ENCODE results near the gene NFYA. TPM values are rescaled to one million over a fixed set of nuclear protein-coding genes. Genes with fewer than 3 reads are reported as not detected.

The NFYA gene
- polyA plus RNA-seq, 1 donor: 26.7 TPM

DNA sequence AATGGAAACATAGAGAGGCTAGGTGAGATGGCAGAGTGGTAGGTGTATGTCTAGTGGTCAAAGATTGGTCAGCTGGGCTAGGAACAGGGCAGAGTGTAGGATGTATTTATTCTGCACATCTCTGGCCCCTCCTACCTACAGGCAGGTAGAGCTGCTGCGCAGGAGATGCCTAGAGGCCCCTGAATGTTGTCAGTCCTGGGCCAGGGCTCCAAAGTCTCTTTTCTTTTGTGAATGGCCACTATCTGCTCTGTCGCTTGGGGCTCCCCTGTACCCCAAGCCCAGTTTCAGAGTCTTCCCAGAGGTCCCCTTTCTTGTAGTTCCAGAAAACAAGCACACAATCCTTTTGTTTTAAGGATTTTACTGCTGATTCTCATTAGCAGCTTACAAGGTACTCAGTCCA lies 25.5 kb upstream of the NFYA start:
- no peak for DNase-seq

DNA sequence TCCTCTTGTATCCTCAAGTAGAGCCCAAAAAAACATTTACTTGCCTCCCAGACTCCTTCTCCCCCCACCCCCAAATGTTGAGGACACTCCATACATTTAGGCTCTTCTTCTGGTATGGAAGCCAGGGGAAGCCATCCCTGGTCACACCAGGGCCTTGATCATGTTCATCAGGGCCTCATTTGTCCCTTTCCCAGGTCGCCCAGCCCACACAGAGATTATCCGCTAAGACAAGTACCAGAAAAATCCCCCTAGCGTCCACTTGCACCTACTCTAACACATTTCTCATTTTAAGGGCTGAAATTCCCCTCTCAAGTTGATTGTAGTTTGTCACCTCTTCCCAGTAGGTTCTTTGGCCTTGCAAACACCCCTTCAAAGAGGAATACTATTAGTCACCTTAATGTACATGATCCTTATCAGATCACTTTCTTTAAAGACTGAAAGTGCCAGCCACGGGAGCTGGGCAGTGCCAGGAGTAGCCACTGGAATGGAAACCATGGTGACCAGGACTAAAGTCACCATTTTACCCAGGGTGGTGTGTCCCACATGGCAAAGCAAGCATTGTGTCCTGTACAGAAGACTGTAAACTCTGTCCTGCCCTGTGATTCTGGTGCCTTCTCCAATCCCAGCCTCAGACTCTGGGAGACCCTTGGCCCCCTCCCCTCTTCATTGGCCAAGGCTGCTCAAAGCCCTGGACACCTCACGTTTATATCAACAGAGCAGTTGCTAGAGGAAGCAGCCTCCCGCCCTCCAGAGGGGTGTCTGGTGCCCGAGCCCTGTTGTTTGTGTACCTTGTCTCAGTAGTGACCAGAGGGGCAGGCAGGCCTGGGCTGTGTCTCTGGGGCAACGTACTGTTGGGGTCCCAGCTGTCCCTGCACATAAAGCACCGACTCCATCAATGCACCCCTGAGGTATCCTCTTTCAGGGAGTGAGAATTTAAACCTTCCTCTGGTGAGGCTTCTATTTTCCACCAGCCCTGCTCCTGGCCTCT lies 24.7 kb upstream of the NFYA start:
- DNase-seq: no peak

DNA sequence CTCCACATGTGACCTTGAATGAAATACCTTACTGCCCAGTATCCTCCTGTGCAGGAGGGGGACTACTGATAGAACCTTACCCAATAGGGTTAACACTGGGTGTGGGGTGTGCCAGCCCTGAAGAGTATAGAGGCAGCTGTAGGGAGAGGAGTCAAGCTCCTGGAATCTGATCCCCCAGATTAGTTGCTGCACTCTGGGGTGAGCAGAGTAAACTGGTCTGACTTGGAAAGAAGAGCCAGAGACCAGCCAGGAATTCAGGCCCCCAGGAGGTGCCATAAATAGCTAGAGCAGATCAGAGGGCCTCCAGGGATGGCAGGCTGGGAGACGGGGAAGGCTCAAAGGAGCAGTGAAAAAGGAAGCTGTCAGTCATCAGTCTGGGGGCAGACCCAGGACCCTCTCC lies 23.3 kb upstream of the NFYA start:
- DNase-seq: no peak

DNA sequence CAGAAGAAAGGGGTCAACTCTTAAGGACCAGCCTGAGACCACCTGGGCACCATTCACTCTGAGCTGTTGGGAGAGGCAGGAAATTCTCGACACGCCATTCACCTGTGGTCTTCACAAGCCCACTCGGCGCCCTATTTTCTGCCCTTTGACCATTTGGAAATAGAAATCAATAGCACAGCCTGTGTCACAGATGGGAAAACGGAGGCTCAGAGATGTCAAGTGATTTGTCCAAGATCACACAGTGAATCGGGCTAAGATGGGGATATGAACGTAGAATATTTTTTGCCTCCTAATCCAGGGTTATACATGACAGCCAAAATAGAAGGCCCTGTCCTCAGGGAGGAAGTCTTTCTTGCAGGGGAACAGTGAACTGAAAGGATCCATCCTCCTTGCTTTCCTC lies 22.8 kb upstream of the NFYA start:
- DNase-seq: no peak

DNA sequence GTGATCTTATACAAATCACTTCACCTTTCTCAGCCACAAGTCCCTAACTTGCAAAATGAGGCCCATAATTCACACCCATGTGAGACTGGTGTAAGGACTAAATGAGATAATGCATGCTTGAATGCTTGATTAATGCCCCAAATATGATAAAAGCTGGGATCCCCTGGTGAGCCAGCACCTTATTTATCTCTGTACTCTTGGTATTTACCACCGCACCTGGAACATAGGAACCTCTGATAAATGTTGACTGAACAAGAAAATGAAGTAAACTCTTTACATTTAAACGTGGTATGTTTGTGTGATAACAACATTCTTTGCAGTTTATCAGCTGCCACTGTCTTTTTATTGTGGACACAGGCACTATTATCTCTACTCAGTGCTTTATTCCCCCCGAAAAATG lies 22.2 kb upstream of the NFYA start:
- DNase-seq: no peak

DNA sequence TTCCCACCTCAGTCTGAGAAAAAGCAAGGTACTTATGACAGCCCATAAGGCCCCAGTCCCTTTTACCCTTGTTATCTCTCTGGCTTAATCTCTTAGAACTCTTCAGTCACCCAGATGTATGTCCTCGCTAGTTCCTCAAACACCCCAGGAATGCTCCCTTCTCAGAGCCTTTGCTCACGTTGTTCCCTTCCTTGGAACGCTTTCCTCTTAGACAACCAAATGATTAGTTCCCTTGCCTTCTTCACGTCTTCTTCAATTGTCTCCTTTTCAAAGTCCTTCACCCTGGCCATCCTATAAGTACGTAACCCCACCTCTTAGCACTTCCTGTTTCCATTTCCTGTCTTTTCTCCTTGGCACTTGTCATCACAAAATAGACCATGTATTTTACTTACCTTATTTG lies 20.9 kb upstream of the NFYA start:
- DNase-seq: no peak

- DNase-seq: peak; percentile 31
Observed at GRCh38 chr6:41053041-41053440, 19.7 kb upstream of the NFYA start, which contains the start of gene APOBEC2. TSS of gene APOBEC2 (plus strand) at chr6:41053202. CDS start at chr6:41053348, 146 bp downstream.

DNA sequence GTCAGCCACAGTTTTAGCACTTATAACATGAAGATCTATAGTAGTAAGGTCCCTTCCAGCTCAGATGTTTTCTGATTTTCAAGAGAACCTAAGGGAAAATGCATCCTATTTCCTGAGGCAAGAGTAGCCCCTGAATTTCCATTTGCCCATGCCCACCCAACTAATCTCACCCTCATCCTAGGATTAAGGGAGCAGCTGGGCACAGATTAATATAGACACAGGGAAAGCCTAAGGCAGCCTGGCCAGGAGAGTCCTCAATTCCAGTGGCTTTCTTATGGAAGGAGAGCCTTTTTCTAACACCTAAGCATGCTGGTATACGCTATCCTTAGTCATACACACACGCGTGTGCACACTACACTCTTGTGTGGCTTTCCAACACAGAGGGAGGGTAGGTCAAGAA lies 18.3 kb upstream of the NFYA start:
- DNase-seq: no peak

DNA sequence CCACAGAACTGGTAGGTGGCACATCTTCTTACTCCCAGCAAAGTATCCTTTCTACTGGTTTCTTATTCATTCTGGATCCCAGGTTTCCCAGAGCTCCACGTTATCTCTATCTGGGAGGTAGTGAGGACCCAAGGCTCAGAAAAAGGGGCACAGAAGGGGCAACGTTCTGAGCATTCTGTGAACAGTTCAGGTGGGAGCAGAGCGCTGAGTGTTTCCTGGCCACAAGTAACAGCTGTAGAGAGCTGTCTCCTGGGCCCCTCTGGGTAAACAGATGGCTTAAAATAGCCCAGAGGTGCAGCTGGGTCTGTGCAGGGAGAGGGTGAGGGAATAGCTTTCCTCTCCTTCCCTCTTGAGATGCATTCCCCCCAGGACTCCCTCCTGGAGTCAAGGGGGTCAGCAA lies 17.6 kb upstream of the NFYA start:
- DNase-seq: no peak

DNA sequence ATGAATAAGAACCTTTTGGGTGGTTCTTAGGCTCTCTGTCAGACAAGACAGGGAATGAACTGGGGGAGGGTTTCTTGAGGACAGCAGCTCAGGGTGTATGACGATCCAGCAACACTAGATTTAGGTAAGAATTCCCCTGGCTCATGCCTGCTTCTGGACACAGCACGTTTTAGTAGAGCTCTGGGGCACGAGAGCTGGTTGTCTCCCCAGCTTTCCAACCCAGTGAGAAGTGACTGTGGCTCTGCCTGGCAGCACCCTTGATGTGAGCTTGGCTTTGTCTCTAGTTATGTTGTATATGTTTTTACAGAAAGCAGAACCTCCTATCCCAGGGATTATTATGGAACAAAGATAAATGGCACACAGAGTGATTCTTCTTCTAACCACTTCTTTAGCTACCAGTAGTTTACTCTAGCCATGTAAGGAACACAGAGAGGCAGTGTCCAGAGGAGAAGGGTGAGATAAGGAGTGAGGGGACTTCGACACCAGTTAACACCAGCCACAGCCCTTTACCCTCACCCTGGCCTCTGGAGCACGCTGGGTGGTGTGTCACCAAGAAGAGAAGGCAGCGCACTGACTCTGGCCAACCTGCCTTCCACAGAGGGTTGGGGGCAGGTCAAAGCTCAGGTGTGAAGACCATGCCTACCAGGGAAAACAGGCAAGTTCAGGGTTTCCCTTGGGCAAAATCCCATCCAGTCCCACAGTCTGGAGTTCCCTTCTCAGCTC lies 15.8 kb upstream of the NFYA start:
- no peak for DNase-seq

GRCh38 chr6:41058783-41059181 lies 14.0 kb upstream of the NFYA start:
- DNase-seq: no peak

- no peak for DNase-seq
Observed at GRCh38 chr6:41059556-41059955, 13.2 kb upstream of the NFYA start.

DNA sequence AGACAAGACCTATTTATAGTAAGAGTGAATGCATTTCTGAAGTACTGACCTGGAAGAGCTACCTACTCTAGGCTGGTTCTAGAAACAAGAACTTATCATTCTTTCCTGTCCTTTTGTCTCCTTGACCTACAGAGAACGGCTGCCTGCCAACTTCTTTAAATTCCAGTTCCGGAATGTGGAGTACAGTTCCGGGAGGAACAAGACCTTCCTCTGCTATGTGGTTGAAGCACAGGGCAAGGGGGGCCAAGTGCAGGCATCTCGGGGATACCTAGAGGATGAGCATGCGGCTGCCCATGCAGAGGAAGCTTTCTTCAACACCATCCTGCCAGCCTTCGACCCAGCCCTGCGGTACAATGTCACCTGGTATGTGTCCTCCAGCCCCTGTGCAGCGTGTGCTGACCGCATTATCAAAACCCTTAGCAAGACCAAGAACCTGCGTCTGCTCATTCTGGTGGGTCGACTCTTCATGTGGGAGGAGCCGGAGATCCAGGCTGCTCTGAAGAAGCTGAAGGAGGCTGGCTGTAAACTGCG lies 11.5 kb upstream of the NFYA start:
- DNase-seq: no peak

DNA sequence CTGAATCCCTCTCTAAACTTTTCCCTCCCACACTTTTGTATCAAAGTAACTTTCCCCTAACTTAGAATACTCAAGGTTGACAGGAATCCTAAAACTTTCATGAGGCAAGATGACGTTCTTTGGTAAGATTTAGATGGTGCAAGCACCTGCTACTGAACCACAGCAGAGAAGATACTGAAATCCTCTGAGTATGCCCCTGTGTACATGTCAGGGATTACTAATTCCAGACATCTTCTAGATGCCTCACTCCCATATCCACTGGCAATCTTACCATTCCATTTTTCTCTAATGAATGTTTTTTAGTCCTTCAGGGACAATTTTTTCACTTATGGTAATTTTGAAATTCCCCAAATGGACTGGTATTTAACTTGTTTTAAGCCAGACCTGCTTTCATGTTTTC lies 10.7 kb upstream of the NFYA start:
- DNase-seq: no peak

DNA sequence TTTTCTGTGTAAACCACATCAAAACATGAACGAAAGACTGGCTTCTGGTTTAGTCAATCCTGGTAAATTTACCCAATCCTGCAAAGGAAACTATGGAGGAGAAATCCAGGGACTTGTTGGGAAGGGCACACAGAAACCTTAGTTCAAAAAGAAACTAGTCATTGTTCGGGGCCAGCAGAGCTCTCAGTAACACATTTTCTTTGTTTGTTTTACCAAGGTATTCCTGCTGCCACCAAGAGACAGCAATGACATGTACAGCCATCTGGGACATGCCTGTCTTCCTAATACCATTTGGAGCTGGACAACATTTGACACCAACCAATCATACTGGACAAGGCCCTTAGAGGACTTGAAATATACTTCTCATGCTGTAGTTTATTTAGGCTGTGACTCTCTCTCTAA lies 8.9 kb upstream of the NFYA start:
- DNase-seq: no peak

DNA sequence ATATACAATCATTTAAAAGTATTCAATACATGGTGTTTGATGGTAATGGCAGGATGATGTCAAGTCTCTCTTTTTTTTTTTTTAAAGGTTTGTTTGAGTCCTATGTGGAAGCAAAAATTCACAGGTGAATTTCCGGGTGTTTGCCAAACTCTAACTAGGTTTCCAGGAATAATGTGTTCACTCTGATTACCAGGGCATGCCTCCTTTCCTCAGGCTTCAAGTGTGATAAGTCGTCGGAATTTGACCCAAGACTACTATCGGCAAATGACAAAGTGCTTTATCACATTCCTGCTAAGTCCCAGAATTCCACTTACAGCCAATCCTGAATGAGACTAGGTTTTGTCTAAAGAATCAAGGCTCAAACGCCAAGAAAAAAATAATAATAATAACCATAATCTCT lies 7.9 kb upstream of the NFYA start:
- DNase-seq: no peak

GRCh38 chr6:41065550-41066026 lies 7.2 kb upstream of the NFYA start:
- DNase-seq: no peak

GRCh38 chr6:41066867-41067304 lies 5.9 kb upstream of the NFYA start:
- peak; percentile 80 for DNase-seq

GRCh38 chr6:41071501-41071922 lies 1.3 kb upstream of the NFYA start:
- DNase-seq: no peak

GRCh38 chr6:41071923-41072835 lies 595 bp upstream of the NFYA start, which contains the start of gene OARD1:
TSS of gene OARD1 (minus strand) at chr6:41072356. CDS start at chr6:41071634, 722 bp downstream.
- peak; percentile 100 for DNase-seq

DNA sequence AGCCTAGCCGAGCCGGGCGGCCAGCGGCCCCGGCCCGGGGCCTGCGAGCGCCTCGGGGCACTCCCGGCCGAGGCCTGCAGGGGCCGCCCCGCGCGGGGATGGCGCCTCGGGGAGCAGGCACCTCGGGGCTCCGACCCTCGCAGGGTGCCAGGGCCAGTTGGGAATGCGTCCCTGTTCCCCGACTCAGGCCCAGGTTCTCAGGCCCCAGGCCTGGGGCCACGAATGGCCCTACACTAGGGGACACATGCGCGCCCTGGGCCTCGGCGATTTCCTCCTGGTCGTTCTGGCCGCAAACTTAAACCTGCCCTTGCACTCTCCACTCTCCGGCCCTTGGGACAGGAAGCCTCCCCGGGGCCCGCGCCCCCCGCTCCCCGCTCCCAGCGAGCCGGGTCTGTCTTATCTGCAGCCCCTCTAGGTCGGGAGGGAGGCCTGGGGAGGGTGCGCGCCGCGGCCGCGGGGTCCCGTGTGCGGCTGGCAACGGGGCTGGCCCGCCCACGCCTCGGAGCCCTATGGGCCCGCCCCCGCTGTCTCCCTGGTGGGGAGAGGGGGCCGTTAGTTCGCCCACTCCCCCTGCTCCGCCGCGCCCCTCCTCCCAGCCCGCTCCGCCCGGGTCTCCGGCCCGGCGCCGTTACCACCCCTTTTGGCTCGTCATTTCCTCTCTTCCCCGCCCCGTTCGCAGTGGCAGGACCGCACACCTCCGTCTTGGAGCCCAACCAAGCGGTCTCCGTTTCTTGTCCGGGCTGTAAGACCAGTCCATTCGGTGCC lies 611 bp downstream of the NFYA start:
- peak; percentile 82 for DNase-seq

All from hindlimb muscle (tissue), 1 donor.